HEK293 (cell line): ENCODE results near the gene ZNF79.

ENCODE experiments used
- CTCF ChIA-PET: fragments of 350-600 bp; formaldehyde crosslinking; extraction: SDS; loops from one replicate; lab custom pipeline; 2021; ENCODE audit warnings: antibody characterized with exemption; lab: Yijun Ruan, JAX
- POLR2A ChIA-PET: fragments of 300-600 bp; formaldehyde crosslinking; extraction: SDS; loops from one replicate; lab custom pipeline; 2020; ENCODE audit warnings: antibody characterized with exemption, inconsistent platforms; lab: Yijun Ruan, JAX
- H3K27ac ChIP-seq: fragments of 200-500 bp; sonication (Bioruptor generic); 2 replicates; pipeline ENCODE4 v1.5.1; 2014; ENCODE audit warnings: low read depth, low read length, control low read depth, inconsistent platforms; ENCODE audit errors: extremely low read depth
- H3K36me3 ChIP-seq, 2 experiments: fragments of 200-500 bp in 1 of 2; sonication (Bioruptor generic) in 1 of 2; 1 replicate in 1 of 2; 2 replicates in 1 of 2; pipeline ENCODE4 v1.5.1; 2014 to 2017; ENCODE audit warnings: inconsistent platforms in 2 of 2, low read length in 2 of 2; ENCODE audit not compliant: control insufficient read depth in 2 of 2, insufficient read depth in 1 of 2
- H3K4me1 ChIP-seq: fragments of 200-500 bp; sonication (Bioruptor generic); 2 replicates; pipeline ENCODE4 v1.5.1; 2014; ENCODE audit warnings: mild to moderate bottlenecking, low read length, inconsistent platforms; ENCODE audit not compliant: control insufficient read depth, insufficient read depth
- H3K4me3 ChIP-seq: 2 replicates; pipeline ENCODE4 v1.5.1; 2011; ENCODE audit warnings: low read depth, mild to moderate bottlenecking, control low read depth, low read length, moderate library complexity
- H3K9me3 ChIP-seq: fragments of 200-500 bp; sonication (Bioruptor generic); 2 replicates; pipeline ENCODE4 v1.5.1; 2014; ENCODE audit warnings: low read depth, low read length, inconsistent platforms; ENCODE audit not compliant: control insufficient read depth, insufficient read depth
- GFI1B ChIP-seq: fragments of 450-650 bp; formaldehyde crosslinking; IDR thresholded peaks from 2 replicates; pipeline ENCODE4 v1.5.1; 2016; ENCODE audit warnings: missing biosample characterization, missing genetic modification characterization
- HOXC10 ChIP-seq: sonication (generic); formaldehyde crosslinking; IDR thresholded peaks from 2 replicates; pipeline ENCODE4 v1.8.1; 2023; ENCODE audit warnings: mild to moderate bottlenecking, missing genetic modification reagents
- KLF10 ChIP-seq: fragments of 450-650 bp; IDR thresholded peaks from 2 replicates; pipeline ENCODE4 v1.5.1; 2018; ENCODE audit warnings: missing biosample characterization, mild to moderate bottlenecking, missing genetic modification characterization
- KLF16 ChIP-seq: fragments of 450-650 bp; formaldehyde crosslinking; IDR thresholded peaks from 2 replicates; pipeline ENCODE4 v1.5.1; 2017; ENCODE audit warnings: missing biosample characterization, missing genetic modification characterization
- MZF1 ChIP-seq: fragments of 450-650 bp; formaldehyde crosslinking; IDR thresholded peaks from 2 replicates; pipeline ENCODE4 v1.5.1; 2017; ENCODE audit warnings: missing biosample characterization, missing genetic modification characterization, borderline replicate concordance
- SP2 ChIP-seq: fragments of 450-650 bp; formaldehyde crosslinking; IDR thresholded peaks from 2 replicates; pipeline ENCODE4 v1.5.1; 2016; ENCODE audit warnings: missing biosample characterization, missing genetic modification characterization
- ZBTB48 ChIP-seq: fragments of 450-650 bp; formaldehyde crosslinking; IDR thresholded peaks from 2 replicates; pipeline ENCODE4 v1.5.1; 2016; ENCODE audit warnings: missing biosample characterization, missing genetic modification characterization
- ZNF174 ChIP-seq: fragments of 450-650 bp; formaldehyde crosslinking; IDR thresholded peaks from 2 replicates; pipeline ENCODE4 v1.5.0; 2017; ENCODE audit warnings: missing biosample characterization, mild to moderate bottlenecking, missing genetic modification characterization
- ZNF2 ChIP-seq: fragments of 450-650 bp; formaldehyde crosslinking; IDR thresholded peaks from 2 replicates; pipeline ENCODE4 v1.5.1; 2016; ENCODE audit warnings: missing biosample characterization, missing genetic modification characterization
- ZNF223 ChIP-seq: fragments of 450-650 bp; formaldehyde crosslinking; IDR thresholded peaks from 2 replicates; pipeline ENCODE4 v1.5.1; 2016; ENCODE audit warnings: missing biosample characterization, missing genetic modification characterization
- ZNF274 ChIP-seq, 2 experiments: fragments of 200-500 bp in 1 of 2; fragments of 450-650 bp in 1 of 2; sonication (Bioruptor generic) in 1 of 2; formaldehyde crosslinking in 1 of 2; IDR thresholded peaks; 2 replicates each; pipeline versions ENCODE4 v1.5.1 to v1.6.1; 2014 to 2016; ENCODE audit warnings: borderline replicate concordance in 1 of 2, inconsistent platforms in 1 of 2, low read length in 1 of 2, missing biosample characterization in 1 of 2, missing genetic modification characterization in 1 of 2
- ZNF302 ChIP-seq: fragments of 450-650 bp; formaldehyde crosslinking; IDR thresholded peaks from 2 replicates; pipeline ENCODE4 v1.5.1; 2016; ENCODE audit warnings: missing biosample characterization, missing genetic modification characterization, low read depth
- ZNF324 ChIP-seq: fragments of 450-650 bp; formaldehyde crosslinking; IDR thresholded peaks from 2 replicates; pipeline ENCODE4 v1.5.1; 2016; ENCODE audit warnings: missing biosample characterization, missing genetic modification characterization
- ZNF354C ChIP-seq: fragments of 450-650 bp; formaldehyde crosslinking; IDR thresholded peaks from 2 replicates; pipeline ENCODE4 v1.5.1; 2016; ENCODE audit warnings: missing biosample characterization, missing genetic modification characterization, low read depth, borderline replicate concordance
- ZNF394 ChIP-seq: fragments of 450-650 bp; formaldehyde crosslinking; IDR thresholded peaks from 2 replicates; pipeline ENCODE4 v1.5.1; 2016; ENCODE audit warnings: missing biosample characterization, missing genetic modification characterization, mild to moderate bottlenecking, moderate library complexity, borderline replicate concordance
- ZNF501 ChIP-seq: fragments of 450-650 bp; formaldehyde crosslinking; IDR thresholded peaks from 2 replicates; pipeline ENCODE4 v1.5.1; 2016; ENCODE audit warnings: missing biosample characterization, missing genetic modification characterization
- ZNF510 ChIP-seq: fragments of 450-650 bp; formaldehyde crosslinking; IDR thresholded peaks from 2 replicates; pipeline ENCODE4 v1.5.1; 2018; ENCODE audit warnings: mild to moderate bottlenecking, missing genetic modification characterization, missing biosample characterization; ENCODE audit not compliant: insufficient replicate concordance
- ZNF585B ChIP-seq: fragments of 450-650 bp; formaldehyde crosslinking; IDR thresholded peaks from 2 replicates; pipeline ENCODE4 v1.5.1; 2016; ENCODE audit warnings: missing biosample characterization, missing genetic modification characterization
- ZNF837 ChIP-seq: fragments of 450-650 bp; formaldehyde crosslinking; IDR thresholded peaks from 2 replicates; pipeline ENCODE4 v1.5.1; 2016; ENCODE audit warnings: missing biosample characterization, missing genetic modification characterization
- TF ChIP-seq, protein P1 (sequence below): fragments of 450-650 bp; formaldehyde crosslinking; IDR thresholded peaks from 2 replicates; pipeline ENCODE4 v1.5.1; 2016; ENCODE audit warnings: missing biosample characterization, missing genetic modification characterization
- TF ChIP-seq, protein P2 (sequence below): fragments of 450-650 bp; formaldehyde crosslinking; optimal IDR thresholded peaks from 2 replicates; pipeline ENCODE3; 2016; ENCODE audit warnings: missing biosample characterization, mild to moderate bottlenecking, missing genetic modification characterization
- TF ChIP-seq, protein P3 (sequence below): fragments of 450-650 bp; formaldehyde crosslinking; IDR thresholded peaks from 2 replicates; pipeline ENCODE4 v1.5.1; 2016; ENCODE audit warnings: missing biosample characterization, missing genetic modification characterization

Gene ZNF79

DNA sequence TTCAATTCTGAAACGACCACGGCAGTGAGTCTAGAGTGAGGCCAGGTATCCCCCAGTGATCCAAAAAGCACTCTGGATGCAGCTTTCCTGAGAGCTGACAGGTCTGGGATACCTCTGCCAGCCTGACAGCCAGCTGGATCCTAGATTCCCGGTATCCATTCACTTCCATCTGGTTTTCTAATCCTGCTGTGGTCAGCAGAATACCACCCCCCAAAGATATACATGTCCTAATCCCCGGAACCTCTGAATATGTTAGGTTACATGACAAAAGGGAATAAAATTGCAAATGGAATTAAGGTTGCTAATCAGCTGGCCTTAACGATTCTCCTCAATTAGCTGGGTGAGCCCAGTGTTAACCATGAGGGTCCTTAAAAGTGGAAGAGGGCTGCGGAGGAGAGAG is 1.4 kb upstream of the ZNF79 start:
- TF ChIP-seq ZNF274 (IDR thresholded peaks at IDR 0.05; ENCODE audit: low read length) (no peak), ZNF274 (tag by site-specific recombination; IDR thresholded peaks at IDR 0.05; ENCODE audit: borderline replicate concordance) (no peak), HOXC10 (CRISPR knock-in tag) (no peak), ZNF394 (tag by site-specific recombination) (no peak), ZNF2 (no peak), ZNF585B (tag by site-specific recombination) (no peak), SP2 (tag by site-specific recombination) (no peak), ZNF174 (no peak), KLF10 (tag by site-specific recombination) (no peak)
- peak overlapping the region; percentile 64 for H3K4me3 ChIP-seq
- 0 out of 2 replicates have a peak, but pooled peaks cover 5% of the 10 kb centered on the region for H3K4me1 ChIP-seq
- CTCF ChIA-PET: interaction anchor here (0.7 kb wide), 2 partner anchors 22 to 32 kb away, joined by 3 read pairs; no protein-coding TSS in a partner anchor
- no peak overlapping the region for H3K27ac ChIP-seq
- peaks cover 0 to 10% of the 10 kb centered on the region in 2 experiments; a peak in 2 of 3 replicates for H3K36me3 ChIP-seq
- POLR2A ChIA-PET: interaction anchor here (0.5 to 3.0 kb wide), 7 partner anchors 12 to 198 kb away, joined by 3 to 46 read pairs (median 10); partner anchors contain the start of genes LRSAM1, RPL12 and SLC2A8
- no peaks in the 10 kb centered on the region for H3K9me3 ChIP-seq

DNA sequence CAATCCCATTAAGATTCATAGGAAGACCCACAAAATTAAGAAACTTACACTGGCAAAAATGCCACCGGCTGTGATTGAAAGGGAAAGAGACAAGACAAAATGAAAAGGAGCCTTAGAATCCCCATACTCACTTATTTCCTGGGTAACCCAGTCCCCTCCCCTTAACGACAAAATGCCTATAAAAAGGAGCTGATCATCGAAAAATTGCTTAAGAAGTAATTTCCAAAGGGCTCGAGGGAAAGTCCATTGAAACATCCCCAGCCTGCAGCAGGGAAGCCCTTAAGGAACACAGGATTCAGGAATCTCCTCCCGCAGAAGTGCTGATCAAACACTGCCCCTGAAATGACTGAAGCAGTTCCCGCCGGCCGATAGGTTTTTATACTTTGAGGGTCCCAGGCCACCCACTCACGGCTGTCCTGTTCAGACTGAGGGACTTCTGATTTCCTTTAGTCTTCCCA is 677 bp upstream of the ZNF79 start:
- peak overlapping the region; percentile 80 for H3K27ac ChIP-seq
- ChIA-PET POLR2A (interaction anchor here (1.0 to 3.0 kb wide), 8 partner anchors 13 to 199 kb away, joined by 3 to 46 read pairs (median 10); partner anchors contain the start of genes LRSAM1, RPL12 and SLC2A8), CTCF (interaction anchor here (0.7 to 1.2 kb wide), 2 partner anchors 27 to 32 kb away, joined by 3 to 5 read pairs; partner anchors contain the start of gene SLC2A8)
- H3K4me3 ChIP-seq: peak overlapping the region; percentile 64
- H3K9me3 ChIP-seq: no peaks in the 10 kb centered on the region
- TF ChIP-seq ZNF837 (tag by site-specific recombination) (no peak), ZNF302 (tag by site-specific recombination) (no peak), ZNF354C (tag by site-specific recombination) (no peak), GFI1B (tag by site-specific recombination) (no peak), ZNF324 (no peak), ZNF510 (tag by site-specific recombination) (no peak), ZNF501 (tag by site-specific recombination) (no peak)
- TF ChIP-seq, protein P1, sequence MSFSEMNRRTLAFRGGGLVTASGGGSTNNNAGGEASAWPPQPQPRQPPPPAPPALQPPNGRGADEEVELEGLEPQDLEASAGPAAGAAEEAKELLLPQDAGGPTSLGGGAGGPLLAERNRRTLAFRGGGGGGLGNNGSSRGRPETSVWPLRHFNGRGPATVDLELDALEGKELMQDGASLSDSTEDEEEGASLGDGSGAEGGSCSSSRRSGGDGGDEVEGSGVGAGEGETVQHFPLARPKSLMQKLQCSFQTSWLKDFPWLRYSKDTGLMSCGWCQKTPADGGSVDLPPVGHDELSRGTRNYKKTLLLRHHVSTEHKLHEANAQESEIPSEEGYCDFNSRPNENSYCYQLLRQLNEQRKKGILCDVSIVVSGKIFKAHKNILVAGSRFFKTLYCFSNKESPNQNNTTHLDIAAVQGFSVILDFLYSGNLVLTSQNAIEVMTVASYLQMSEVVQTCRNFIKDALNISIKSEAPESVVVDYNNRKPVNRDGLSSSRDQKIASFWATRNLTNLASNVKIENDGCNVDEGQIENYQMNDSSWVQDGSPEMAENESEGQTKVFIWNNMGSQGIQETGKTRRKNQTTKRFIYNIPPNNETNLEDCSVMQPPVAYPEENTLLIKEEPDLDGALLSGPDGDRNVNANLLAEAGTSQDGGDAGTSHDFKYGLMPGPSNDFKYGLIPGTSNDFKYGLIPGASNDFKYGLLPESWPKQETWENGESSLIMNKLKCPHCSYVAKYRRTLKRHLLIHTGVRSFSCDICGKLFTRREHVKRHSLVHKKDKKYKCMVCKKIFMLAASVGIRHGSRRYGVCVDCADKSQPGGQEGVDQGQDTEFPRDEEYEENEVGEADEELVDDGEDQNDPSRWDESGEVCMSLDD (tag by site-specific recombination): no peak
- TF ChIP-seq, protein P2, sequence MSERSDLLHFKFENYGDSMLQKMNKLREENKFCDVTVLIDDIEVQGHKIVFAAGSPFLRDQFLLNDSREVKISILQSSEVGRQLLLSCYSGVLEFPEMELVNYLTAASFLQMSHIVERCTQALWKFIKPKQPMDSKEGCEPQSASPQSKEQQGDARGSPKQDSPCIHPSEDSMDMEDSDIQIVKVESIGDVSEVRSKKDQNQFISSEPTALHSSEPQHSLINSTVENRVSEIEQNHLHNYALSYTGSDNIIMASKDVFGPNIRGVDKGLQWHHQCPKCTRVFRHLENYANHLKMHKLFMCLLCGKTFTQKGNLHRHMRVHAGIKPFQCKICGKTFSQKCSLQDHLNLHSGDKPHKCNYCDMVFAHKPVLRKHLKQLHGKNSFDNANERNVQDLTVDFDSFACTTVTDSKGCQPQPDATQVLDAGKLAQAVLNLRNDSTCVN (tag by site-specific recombination): no peak
- TF ChIP-seq, all 188 proteins: peak for 0
- Histone ChIP-seq H3K36me3 (peaks cover 3 to 16% of the 10 kb centered on the region in 2 experiments; a peak in 2 of 3 replicates), H3K4me1 (0 out of 2 replicates have a peak, but pooled peaks cover 5% of the 10 kb centered on the region)

DNA sequence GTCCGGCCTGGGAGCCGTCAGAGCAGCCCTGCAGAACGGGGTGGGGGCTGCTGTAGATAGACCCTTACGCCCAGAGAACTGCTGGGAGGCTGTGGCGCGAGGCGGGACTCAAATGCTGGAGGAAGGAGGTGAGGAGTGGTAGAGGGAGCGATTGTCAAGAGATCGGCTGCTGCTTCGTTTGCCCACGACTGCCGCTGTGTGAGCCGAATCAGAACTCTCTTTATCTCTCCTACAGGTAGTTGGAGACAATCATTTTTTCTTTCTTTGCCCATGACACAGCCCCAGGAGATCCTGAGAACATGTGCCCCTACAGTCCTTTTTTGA is 456 bp downstream of the ZNF79 start:
- CTCF ChIA-PET: interaction anchor here (0.7 to 1.2 kb wide), 5 partner anchors 26 to 488 kb away, joined by 3 to 5 read pairs (median 3); partner anchors contain the start of gene SLC2A8
- Histone ChIP-seq H3K4me3 (peak overlapping the region; percentile 64), H3K9me3 (no peaks in the 10 kb centered on the region), H3K4me1 (0 out of 2 replicates have a peak, but pooled peaks cover 5% of the 10 kb centered on the region), H3K27ac (peak overlapping the region; percentile 80), H3K36me3 (peaks cover 11 to 27% of the 10 kb centered on the region in 2 experiments; a peak in 2 of 3 replicates)
- POLR2A ChIA-PET: interaction anchor here (0.7 to 3.0 kb wide), 18 partner anchors 9 to 200 kb away, joined by 3 to 46 read pairs (median 4); partner anchors contain the start of genes LRSAM1, RPL12 and SLC2A8
- TF ChIP-seq MZF1 (tag by site-specific recombination) (no peak), ZNF223 (tag by site-specific recombination) (no peak), ZBTB48 (tag by site-specific recombination) (peak; percentile 84; the same call in 1 of the 2 replicates), KLF16 (0 out of 2 replicates have a peak, but pooled peaks have one; percentile 11)
- TF ChIP-seq, protein P1 (tag by site-specific recombination): 0 out of 2 replicates have a peak, but pooled peaks have one; percentile 6
- TF ChIP-seq, protein P3, sequence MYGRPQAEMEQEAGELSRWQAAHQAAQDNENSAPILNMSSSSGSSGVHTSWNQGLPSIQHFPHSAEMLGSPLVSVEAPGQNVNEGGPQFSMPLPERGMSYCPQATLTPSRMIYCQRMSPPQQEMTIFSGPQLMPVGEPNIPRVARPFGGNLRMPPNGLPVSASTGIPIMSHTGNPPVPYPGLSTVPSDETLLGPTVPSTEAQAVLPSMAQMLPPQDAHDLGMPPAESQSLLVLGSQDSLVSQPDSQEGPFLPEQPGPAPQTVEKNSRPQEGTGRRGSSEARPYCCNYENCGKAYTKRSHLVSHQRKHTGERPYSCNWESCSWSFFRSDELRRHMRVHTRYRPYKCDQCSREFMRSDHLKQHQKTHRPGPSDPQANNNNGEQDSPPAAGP (tag by site-specific recombination): 0 out of 2 replicates have a peak, but pooled peaks have one; percentile 6
